PC-3 (cell line): ENCODE results near the gene KRT2.

Experiments used
- CTCF ChIP-seq: fragments of 300-600 bp; sonication (generic); conservative IDR thresholded peaks from 2 replicates; pipeline ENCODE4 v1.5.1; 2017; ENCODE audit warnings: antibody characterized with exemption, low read depth, mild to moderate bottlenecking, low read length
- EZH2 ChIP-seq: fragments of 300-600 bp; sonication (generic); IDR thresholded peaks from one replicate; pipeline ENCODE4 v1.6.1; 2017; ENCODE audit warnings: antibody characterized with exemption, mild to moderate bottlenecking, low read length; ENCODE audit not compliant: unreplicated experiment
- EZH2phosphoT487 ChIP-seq: fragments of 300-600 bp; sonication (generic); IDR thresholded peaks from 2 replicates; pipeline ENCODE4 v1.6.1; 2018; ENCODE audit warnings: mild to moderate bottlenecking, antibody characterized with exemption, low read length, borderline replicate concordance

- no peak for TF ChIP-seq CTCF
- TF ChIP-seq EZH2: no peak
- no peak for TF ChIP-seq EZH2phosphoT487
Observed at GRCh38 chr12:52677671-52678070, 25.7 kb upstream of the KRT2 start.
